AG04450 (cell line): ENCODE data around the gene NKX3-2. TPM values are rescaled to one million over a fixed set of nuclear protein-coding genes. Genes with fewer than 3 reads are reported as not detected.
"Not testable (repeated sequence)": the region's sequence is repeated elsewhere in the genome, so short reads cannot be mapped to it uniquely, and the experiment has no call there.

Experiments
- CTCF ChIA-PET: fragments of 300-600, 350-600 bp; formaldehyde crosslinking; extraction: SDS; loops from one replicate; lab custom pipeline; 2022; ENCODE audit warnings: antibody characterized with exemption, inconsistent platforms; lab: Charles Lee
- POLR2A ChIA-PET: fragments of 350-600 bp; formaldehyde crosslinking; extraction: SDS; loops from one replicate; lab custom pipeline; 2021; ENCODE audit warnings: antibody characterized with exemption, inconsistent platforms; lab: Yijun Ruan, JAX
- DNase-seq: peaks from one replicate; pipeline ENCODE4 v3.0.0-alpha.2; 2011; ENCODE audit warnings: low read depth, low spot score
- H3K27ac ChIP-seq: one replicate; pipeline ENCODE4 v1.5.1; 2012; ENCODE audit warnings: low read depth, low read length, control low read depth
- H3K27me3 ChIP-seq: one replicate; pipeline ENCODE4 v1.6.0; 2012; ENCODE audit warnings: low read length; ENCODE audit not compliant: control insufficient read depth, insufficient read depth
- H3K4me3 ChIP-seq: 2 replicates; pipeline ENCODE4 v1.5.1; 2011; ENCODE audit warnings: mild to moderate bottlenecking, low read depth, low read length, control low read depth
- H3K9me3 ChIP-seq: 2 replicates; pipeline ENCODE4 v1.5.1; 2012; ENCODE audit warnings: low read length; ENCODE audit not compliant: control insufficient read depth, insufficient read depth
- CTCF ChIP-seq: IDR thresholded peaks from 2 replicates; pipeline ENCODE4 v1.5.1; 2011; ENCODE audit warnings: low read depth, low read length, control low read depth, inconsistent platforms
- polyA plus RNA-seq: library from polyadenylated mRNA; depleted of rRNA; stranded (reverse); fragments of >200 nt; gene quantifications from 2 replicates; pipeline ENCODE4 v1.2.3, GENCODE V29; 2011

NKX3-2 gene
- polyA plus RNA-seq, 1 experiment: not detected

- TF ChIP-seq CTCF: no peak
- no peak for DNase-seq
- H3K27me3 ChIP-seq: no peaks in the 10 kb centered on the region
- no peaks in the 10 kb centered on the region for H3K9me3 ChIP-seq
- ChIA-PET POLR2A (no interaction called here), CTCF (no interaction called here)
- H3K27ac ChIP-seq: no peak overlapping the region
- H3K4me3 ChIP-seq: no peak overlapping the region
Observed at GRCh38 chr4:13561673-13562072, 17.4 kb upstream of the NKX3-2 start.

DNA sequence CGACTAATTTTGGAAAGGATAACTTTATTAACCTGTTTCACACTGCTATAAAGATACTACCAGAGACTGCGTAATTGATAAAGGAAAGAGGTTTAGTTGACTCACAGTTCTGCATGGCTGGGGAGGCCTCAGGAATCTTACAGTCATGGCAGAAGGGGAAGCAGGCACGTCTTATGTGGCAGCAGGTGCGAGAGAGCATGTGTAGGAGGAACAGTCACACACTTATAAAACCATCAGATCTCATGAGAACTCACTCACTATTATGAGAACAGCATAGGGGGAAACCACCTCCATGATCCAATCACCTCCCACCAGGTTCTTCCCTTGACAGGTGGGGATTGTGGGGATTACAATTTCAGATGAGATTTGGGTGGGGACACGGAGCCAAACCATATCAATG is 15.8 kb upstream of the NKX3-2 start:
- CTCF ChIA-PET: interaction anchor here (0.6 kb wide), 1 partner anchor 831 kb away, joined by 3 read pairs; no protein-coding TSS in a partner anchor
- H3K27me3 ChIP-seq, H3K9me3 ChIP-seq, H3K27ac ChIP-seq, DNase-seq, H3K4me3 ChIP-seq, POLR2A ChIA-PET: not testable (repeated sequence)

GRCh38 chr4:13559413-13559812 is 15.1 kb upstream of the NKX3-2 start:
- Histone ChIP-seq H3K4me3 (no peak overlapping the region), H3K27me3 (no peaks in the 10 kb centered on the region), H3K27ac (no peak overlapping the region), H3K9me3 (no peaks in the 10 kb centered on the region)
- peak; percentile 26 for DNase-seq
- ChIA-PET POLR2A (no interaction called here), CTCF (interaction anchor here (0.6 to 2.1 kb wide), 2 partner anchors 11 to 830 kb away, joined by 3 to 8 read pairs; no protein-coding TSS in a partner anchor)
- TF ChIP-seq CTCF: no peak

GRCh38 chr4:13558881-13559280 is 14.6 kb upstream of the NKX3-2 start:
- Histone ChIP-seq H3K27ac (no peak overlapping the region), H3K9me3 (no peaks in the 10 kb centered on the region), H3K27me3 (no peaks in the 10 kb centered on the region), H3K4me3 (no peak overlapping the region)
- CTCF ChIA-PET: interaction anchor here (2.1 kb wide), 1 partner anchor 10 kb away, joined by 8 read pairs; no protein-coding TSS in a partner anchor
- DNase-seq: no peak
- POLR2A ChIA-PET: no interaction called here
- no peak for TF ChIP-seq CTCF

GRCh38 chr4:13555325-13555724 is 11.0 kb upstream of the NKX3-2 start:
- H3K4me3 ChIP-seq: no peak overlapping the region
- H3K27me3 ChIP-seq: peaks cover 6% of the 10 kb centered on the region
- no peaks in the 10 kb centered on the region for H3K9me3 ChIP-seq
- CTCF ChIA-PET: no interaction called here
- TF ChIP-seq CTCF: no peak
- H3K27ac ChIP-seq: no peak overlapping the region
- DNase-seq: no peak
- POLR2A ChIA-PET: no interaction called here
